DMS53 treated with DMSO at 0.1 percent for 48 hours (cell line): ENCODE measurements around the gene PSPN.
"Not testable (repeated sequence)": the region's sequence is repeated elsewhere in the genome, so short reads cannot be mapped to it uniquely, and the experiment has no call there.

Experiments used
- DNase-seq: peaks from one replicate; lab custom pipeline; 2025; ENCODE audit not compliant: unreplicated experiment; lab: John Stamatoyannopoulos, UW

Gene PSPN

GRCh38 chr19:6373813-6374108 lies 2.0 kb downstream of the PSPN start:
- no peak for DNase-seq

DNA sequence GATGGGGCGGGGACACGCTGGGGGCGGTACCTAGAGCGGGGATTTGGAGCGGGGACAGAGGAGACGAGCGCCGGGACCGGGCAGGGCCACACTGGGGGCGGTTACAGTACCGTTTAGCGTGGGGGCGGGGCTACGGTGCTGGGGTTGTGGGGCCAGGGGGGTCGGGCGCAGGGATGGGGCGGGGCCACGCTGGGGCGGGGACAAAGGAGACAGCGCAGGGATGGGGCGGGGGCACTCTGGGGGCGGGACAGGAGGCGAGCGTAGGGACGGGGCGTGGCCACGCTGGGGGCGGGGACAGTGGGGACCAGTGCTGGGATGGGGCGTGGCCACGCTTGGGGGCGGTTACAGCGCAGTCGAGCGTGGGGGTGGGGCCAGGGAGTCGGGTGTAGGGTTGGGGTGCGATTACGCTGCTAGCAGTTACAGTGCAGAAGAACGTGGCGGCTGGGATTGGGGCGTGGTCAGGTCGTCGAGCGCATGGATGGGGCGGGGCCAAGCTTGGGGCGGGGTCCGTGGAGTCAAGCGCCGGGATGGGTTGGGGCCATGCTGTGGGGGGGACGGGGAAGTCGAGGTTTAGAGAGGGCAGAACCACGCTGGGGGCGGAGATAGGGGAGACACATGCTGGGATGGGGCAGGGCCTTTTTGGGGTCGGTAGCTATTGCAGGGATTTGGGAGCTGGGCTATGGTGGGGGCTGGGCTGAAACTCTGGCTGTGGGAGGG lies 2.5 kb downstream of the PSPN start:
- DNase-seq, result peak; percentile 51

GRCh38 chr19:6372594-6373095 lies 3.1 kb downstream of the PSPN start, which contains the start of gene ALKBH7:
TSS of gene ALKBH7 (plus strand) at chr19:6372794. CDS start at chr19:6372821, 27 bp downstream.
- peak; percentile 97 for DNase-seq

GRCh38 chr19:6364353-6364752 lies 11.4 kb downstream of the PSPN start:
- no peak for DNase-seq

DNA sequence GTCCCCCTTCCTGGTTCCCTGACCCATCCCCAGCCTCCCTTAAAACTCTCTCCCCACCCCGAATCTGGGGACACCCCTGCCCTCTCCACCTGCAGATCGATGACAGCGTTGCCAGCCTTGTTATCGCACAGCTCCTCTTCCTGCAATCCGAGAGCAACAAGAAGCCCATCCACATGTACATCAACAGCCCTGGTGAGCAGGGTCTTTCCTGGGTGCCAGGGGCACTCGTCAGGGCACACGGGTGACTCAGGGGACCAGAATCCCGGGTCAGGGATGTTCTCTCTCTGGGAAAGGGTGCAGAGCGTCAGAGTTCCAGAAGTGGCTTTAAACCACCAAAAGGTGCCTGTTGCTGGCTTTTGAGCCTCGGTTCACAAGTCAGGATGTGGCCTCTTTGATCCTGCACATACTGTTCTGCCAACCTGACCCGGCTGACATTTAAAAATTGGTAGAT lies 13.4 kb downstream of the PSPN start:
- no peak for DNase-seq

DNA sequence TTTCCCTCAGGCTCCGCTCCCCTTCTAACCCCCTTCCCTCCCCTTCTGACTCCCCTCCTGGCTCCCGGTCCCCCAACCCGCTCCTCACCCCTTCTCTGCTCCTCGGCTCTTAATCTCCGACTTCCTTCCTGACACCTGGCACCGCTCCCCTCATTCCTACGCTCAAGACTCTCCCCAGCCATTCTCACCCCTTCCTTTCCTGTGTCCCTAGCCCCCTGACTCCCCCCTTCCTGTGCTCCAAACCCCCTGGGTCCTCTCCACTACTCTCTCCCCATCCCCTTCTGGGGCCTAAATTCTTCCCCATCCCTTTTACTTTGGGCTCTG lies 13.7 kb downstream of the PSPN start:
- DNase-seq, result no peak

DNA sequence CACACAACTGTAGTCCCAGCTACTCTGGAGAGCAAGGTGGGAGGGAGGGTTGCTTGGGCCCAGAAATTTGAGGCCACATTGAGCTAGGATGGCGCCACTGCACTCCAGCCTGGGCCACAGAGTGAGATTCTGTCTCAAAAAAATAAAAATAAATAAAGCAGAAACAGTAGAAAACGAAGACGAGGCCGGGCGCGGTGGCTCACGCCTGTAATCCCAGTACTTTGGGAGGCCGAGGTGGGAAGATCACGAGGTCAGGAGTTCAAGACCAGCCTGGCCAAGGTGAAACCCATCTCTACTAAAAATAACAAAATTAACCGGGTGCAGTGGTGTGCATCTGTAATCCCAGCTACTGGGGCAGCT lies 14.9 kb downstream of the PSPN start:
- DNase-seq, result not testable (repeated sequence)

- not testable (repeated sequence) for DNase-seq
These were observed 15.3 kb downstream of the PSPN start for GRCh38 chr19:6360445-6360844.

DNA sequence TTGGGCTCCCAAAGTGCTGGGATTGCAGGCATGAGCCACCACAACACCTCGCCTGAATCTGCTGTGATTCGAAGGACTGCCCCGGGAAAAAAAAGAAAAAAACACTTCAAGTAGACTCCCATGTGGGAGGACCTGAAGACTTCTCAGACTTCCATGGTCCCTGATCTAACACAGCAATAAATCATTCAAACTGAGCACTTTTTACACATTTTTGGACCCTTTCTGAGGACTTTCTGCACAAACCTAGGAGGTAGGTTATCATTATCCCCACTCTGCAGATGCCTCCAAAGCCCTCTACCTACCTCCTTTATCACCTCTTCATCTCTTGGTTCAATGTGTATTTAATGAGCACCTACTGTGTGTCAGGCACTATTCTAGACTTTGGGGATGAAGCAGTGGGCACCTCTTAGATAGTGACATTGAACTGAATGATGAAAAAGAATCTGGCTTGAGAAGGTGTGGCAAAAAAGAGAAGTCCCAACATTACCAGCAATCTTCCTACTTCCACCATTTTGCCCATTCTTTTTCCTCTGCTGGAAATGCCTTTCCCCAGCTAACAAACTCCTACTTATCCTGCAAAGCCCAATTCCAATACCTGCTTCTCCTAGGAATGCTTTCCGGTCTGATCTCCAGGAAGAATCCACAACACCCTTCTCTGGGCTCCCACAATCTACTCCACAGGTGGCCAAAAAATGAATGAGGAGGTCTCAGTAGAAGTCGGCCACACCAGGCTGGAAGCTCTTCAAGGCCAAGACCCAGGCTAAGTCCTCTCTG lies 16.0 kb downstream of the PSPN start:
- no peak for DNase-seq

- peak; percentile 23 for DNase-seq
These were observed 17.7 kb downstream of the PSPN start for GRCh38 chr19:6358003-6358402.

DNA sequence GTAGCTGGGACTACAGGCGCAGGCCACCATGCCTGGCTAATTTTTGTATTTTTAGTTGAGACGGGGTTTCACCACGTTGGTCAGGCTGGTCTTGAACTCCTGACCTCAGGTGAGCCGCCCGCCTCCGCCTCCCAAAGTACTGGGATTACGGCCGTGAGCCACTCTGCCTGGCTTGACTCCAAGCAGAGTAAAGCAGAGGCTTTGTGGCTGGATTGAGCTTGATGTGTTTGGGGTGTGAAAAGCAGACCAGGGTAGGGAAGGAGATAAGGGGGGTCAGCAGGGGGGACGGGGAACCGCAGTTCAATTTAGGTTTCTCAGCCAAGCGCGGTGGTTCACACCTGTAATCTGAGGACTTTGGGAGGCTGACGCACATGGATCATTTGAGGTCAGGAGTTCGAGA lies 18.6 kb downstream of the PSPN start:
- no peak for DNase-seq

GRCh38 chr19:6355321-6356040 lies 20.3 kb downstream of the PSPN start:
- DNase-seq, result not testable (repeated sequence)

GRCh38 chr19:6354098-6354674 lies 21.5 kb downstream of the PSPN start:
- no peak for DNase-seq

- no peak for DNase-seq
These were observed 23.2 kb downstream of the PSPN start for GRCh38 chr19:6352381-6353165.

- DNase-seq, result no peak
These were observed 25.0 kb downstream of the PSPN start for GRCh38 chr19:6350688-6351087.

DNA sequence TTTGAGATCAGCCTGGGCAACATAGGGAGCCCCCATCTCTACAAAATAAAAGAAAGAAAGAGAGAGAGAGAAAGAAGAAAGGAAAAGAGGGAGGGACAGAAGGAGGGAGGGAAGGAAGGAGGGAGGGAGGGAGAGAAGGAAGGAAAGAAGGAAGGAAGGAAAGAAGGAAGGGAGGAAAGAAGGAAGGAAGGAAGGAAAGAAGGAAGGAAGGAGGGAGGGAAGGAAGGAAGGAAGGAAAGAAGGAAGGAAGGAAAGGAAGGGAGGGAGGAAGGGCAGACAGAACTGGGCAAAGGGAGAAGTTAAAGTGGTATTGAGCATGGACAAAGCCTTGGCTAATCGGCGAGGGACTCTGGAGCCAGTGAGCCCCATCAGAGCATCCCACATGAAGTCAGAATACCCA lies 26.5 kb downstream of the PSPN start:
- DNase-seq, result not testable (repeated sequence)

- DNase-seq, result no peak
These were observed 32.3 kb downstream of the PSPN start for GRCh38 chr19:6343462-6343861.

DNA sequence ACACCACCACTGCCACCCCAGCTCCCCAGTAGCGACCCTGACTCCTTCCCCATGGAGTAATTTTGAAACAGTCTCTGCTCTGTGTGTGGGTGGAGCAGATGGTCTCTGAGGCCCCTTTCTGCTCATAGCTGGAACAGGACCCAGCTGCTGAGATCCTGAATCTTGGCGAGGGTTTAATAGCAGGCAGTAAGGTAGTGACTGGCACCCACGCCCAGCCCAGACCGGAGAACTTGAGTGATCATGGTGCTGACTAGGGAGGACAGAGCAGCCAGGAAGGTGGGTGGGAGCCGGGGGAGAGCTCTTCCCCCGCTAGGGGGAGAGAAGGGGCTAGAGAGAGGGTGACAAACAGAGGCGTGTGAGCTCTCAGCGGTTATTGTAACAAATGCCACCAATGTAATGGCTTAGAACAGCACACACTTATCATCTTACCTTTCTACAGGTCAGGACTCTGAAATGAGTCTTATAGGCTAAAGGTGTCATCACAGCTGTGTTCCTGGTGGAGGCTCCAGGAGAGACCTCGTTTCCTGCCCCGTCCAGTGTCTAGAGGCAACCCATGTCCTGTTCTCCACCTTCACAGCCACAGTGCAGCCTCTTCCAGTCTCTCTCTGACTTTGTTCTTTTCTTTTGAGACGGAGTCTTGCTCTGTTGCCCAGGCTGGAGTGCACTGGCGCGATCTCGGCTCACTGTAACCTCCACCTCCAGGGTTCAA lies 35.1 kb downstream of the PSPN start:
- DNase-seq, result no peak

- DNase-seq, result no peak
These were observed 41.0 kb downstream of the PSPN start for GRCh38 chr19:6334490-6335285.
